K562 (cell line): ENCODE measurements around the gene ZNF747. TPM values are rescaled to one million over a fixed set of nuclear protein-coding genes. Genes with fewer than 3 reads are reported as not detected.

ENCODE experiments used
- C11orf30 ChIP-seq: fragments of 450-650 bp; IDR thresholded peaks from 2 replicates; pipeline ENCODE4 v1.6.1; 2016; ENCODE audit warnings: low read depth, mild to moderate bottlenecking
- HNRNPUL1 ChIP-seq: fragments of 200-400 bp; formaldehyde crosslinking; IDR thresholded peaks from 2 replicates; pipeline ENCODE4 v1.6.1; 2017; ENCODE audit warnings: low read length
- SNAPC5 ChIP-seq: fragments of 250-450 bp; sonication (Bioruptor Pico); IDR thresholded peaks from 2 replicates; pipeline ENCODE4 v1.8.0; 2021; ENCODE audit warnings: moderate library complexity, mild to moderate bottlenecking, inconsistent platforms
- TGIF2 ChIP-seq: sonication (generic); formaldehyde crosslinking; IDR thresholded peaks from 2 replicates; pipeline ENCODE4 v1.8.1; 2022; ENCODE audit warnings: mild to moderate bottlenecking, missing genetic modification reagents, moderate library complexity
- ZNF318 ChIP-seq, 2 experiments: fragments of 450-650 bp; IDR thresholded peaks; 2 replicates each; pipeline ENCODE4 v1.6.1; 2016; ENCODE audit warnings: mild to moderate bottlenecking in 2 of 2, borderline replicate concordance in 1 of 2, low read depth in 1 of 2, moderate library complexity in 1 of 2
- ZNF347 ChIP-seq: fragments of 450-650 bp; formaldehyde crosslinking; IDR thresholded peaks from 2 replicates; pipeline ENCODE4 v1.4.0; 2020; ENCODE audit warnings: low read depth, mild to moderate bottlenecking, moderate library complexity
- ZNF407 ChIP-seq: fragments of 450-650 bp; IDR thresholded peaks from 2 replicates; pipeline ENCODE4 v1.6.1; 2016; ENCODE audit warnings: low read depth
- ZNF589 ChIP-seq: fragments of 200-800 bp; sonication (Bioruptor generic); IDR thresholded peaks from 2 replicates; pipeline ENCODE4 v1.6.1; 2016; ENCODE audit warnings: low read depth, missing genetic modification characterization, missing compliant biosample characterization
- polyA plus RNA-seq, 8 experiments: library from polyadenylated mRNA; depleted of rRNA in 4 of 8; stranded (reverse) in 5 of 8; unstranded in 3 of 8; fragments of >200 nt; fragmentation: Nextera tagmentation in 2 of 8; fragmentation: Illumina TruSeq in 1 of 8; extraction: Ambion mirVana in 2 of 8; extraction: Trizol in 1 of 8; gene quantifications; 2 replicates each; pipeline versions ENCODE4 v1.2.1 to v1.2.3, GENCODE V29; 2011 to 2014; ENCODE audit warnings: inconsistent platforms in 1 of 8, missing spikeins in 1 of 8
- total RNA-seq, 7 experiments: library from RNA; depleted of rRNA in 6 of 7; stranded (reverse); fragments of >200 nt in 6 of 7; fragmentation: Illumina TruSeq in 2 of 7; extraction: Trizol in 2 of 7; gene quantifications; 2 replicates each; pipeline versions ENCODE4 v1.2.1 to v1.2.3, GENCODE V29; 2011 to 2021; ENCODE audit warnings: low replicate concordance in 1 of 7

ZNF747 gene
- total and polyA plus RNA-seq, 9 of the 15 experiments (the other 6 are each of a cell fraction or from before 2014, with no cell fraction given) = 0.14 to 3.3 (median 1.5) TPM

GRCh38 chr16:30557957-30558788, 23.5 kb upstream of the ZNF747 start, which contains the start of gene ZNF764 (continued):
- no peak for TF ChIP-seq ZNF318 (IDR thresholded peaks at IDR 0.05; ENCODE audit: borderline replicate concordance in 1 of 2, low read depth in 1 of 2)
- TF ChIP-seq ZNF589 = peak; percentile 81
- no peak for TF ChIP-seq HNRNPUL1
- no peak for TF ChIP-seq SNAPC5 (CRISPR knock-in tag)
- no peak for TF ChIP-seq C11orf30
- TF ChIP-seq ZNF347 (CRISPR knock-in tag) = no peak
- no peak for TF ChIP-seq ZNF407
- no peak for TF ChIP-seq TGIF2 (CRISPR knock-in tag)
